Stimulated activated CD4-positive, alpha-beta T cell treated with anti-CD3 and anti-CD28 coated beads, Interleukin-1b, Interleukin-23, amount 100 ng/mL, for 48 hours (primary cell): ENCODE data around the gene SAG.
A peak's percentile ranks its signal among the peaks of the same experiment; 100 is the strongest.

Experiments used
- DNase-seq: peaks from one replicate; pipeline ENCODE4 v3.0.0-alpha.2; 2020

SAG gene

DNA sequence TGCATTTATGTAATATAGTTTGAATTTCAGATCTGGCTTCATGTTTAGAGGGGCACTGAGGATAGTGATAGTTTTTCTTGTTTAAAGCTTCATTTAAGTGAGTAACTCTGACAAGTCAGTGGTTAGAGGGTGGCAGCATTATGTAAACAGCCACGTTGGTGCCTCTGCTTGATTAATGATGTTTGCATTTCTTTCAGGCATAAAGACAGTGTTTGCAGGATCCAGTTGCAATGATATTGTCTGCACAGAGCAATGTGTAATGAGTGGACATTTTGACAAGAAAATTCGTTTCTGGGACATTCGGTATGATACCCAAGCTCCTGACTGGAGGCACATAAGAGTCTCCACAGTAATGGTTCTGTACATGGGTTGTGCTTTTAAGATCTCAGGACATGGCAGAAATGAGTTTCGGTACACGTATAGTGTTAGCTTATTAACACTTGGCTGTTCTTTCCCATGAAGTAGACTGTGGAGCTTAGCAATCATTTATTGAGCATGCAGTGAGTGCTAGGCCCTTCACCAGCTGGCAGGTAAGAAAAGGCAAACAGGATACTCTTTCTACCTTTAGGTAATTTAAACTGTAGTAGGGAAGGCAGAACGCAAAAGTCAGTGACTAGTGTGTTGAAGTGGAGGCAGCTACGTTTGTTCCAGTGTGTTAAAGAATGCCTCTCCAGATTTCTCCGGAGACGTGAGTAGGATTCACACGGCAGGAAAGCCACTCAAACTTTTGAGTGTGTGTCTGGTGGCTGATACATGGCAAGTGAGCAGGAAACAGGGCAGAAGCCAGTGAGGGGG, 17.4 kb upstream of the SAG start:
- no peak for DNase-seq

DNA sequence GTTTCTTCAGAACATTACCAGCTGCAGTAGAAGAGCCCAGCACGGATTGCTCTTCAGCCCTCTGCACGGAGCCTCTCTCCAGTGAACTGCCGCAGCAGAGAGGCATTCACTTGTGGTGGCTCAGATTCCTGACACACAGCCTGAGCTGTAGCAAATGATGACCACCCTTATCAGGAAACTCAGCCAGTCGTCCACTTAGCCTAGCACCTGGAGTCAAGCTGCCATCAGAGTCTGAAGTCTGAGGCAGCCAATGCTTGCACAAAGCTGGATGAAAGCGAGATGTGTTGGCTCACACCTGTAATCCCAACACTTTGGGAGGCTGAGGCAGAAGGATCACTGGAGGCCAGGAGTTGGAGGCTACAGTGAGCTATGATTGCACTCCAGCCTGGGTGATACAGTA, 11.7 kb upstream of the SAG start:
- no peak for DNase-seq

DNA sequence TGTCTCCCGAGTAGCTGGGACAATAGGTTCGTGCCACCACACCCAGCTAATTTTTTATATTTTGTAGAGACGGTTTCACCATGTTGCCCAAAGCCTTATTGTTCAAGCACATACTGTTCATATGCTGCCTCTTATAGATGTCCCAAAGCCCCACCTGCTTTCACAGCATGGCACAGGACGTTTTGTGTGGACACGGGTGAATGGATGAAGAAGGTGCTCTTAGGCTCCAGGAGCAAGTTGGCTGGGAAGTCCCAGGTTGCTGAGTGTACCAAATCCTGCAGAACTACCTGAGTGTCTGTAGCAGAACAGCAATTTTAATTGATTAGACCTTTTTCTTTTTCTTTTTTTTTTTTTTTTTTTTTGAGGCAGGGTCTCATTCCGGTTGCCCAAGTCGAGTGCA, 10.5 kb upstream of the SAG start:
- DNase-seq, result no peak

DNA sequence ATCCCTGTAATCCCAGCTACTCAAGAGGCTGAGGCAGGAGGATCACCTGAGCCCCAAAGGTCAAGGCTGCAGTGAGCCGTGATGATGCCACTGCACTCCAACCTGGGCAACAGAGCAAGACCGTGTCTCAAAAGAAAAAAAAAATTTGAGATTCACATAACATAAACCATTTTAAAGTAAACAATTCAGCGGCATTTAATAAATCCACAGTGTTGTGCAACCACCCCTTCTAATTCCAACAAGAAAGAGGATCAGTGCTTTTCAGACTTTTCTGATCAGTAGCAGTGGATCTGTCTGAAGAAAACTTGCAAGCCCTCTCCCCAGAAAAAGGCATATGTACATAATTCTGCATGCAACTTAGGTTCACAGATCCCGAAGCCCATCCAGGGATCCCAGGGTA, 7.2 kb upstream of the SAG start:
- DNase-seq, result no peak

DNA sequence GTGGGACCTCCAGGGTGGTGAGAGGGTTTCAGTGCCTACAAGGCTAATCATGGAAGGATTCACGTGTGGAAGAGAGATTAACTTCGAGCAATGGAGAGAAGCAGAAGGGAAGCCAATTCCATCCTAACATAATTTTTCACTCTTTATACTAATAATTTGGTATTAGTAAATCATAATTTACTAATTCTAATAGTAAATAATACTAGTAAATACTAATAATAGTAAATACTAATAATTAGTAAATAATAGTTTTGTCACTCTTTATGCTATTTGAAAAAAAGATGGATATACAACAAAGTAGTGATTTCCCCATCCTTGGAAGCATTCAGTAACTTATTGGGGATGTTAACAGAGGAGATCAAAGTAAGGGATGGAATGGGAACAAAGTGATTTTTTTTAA, 6.4 kb upstream of the SAG start:
- DNase-seq, result no peak

DNA sequence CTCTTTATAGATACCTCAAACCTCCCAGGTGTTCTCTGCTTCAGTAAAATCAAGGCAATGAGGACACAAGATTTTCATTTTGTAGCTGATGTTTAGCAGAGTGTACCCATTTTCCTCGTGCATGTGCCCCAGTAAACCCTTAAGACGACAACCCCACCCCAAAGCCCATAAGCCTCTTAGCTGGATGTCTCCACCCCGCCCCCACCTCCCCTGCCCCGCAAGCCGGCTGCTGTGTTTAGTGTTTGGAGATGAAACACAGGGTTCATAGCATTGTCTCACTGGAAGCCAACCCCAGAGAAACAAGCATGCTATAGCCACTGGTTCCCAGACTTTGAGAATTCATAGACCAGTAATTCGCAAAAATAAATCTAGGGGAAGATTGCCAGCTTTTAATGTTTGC, 5.8 kb upstream of the SAG start:
- DNase-seq, result no peak

DNA sequence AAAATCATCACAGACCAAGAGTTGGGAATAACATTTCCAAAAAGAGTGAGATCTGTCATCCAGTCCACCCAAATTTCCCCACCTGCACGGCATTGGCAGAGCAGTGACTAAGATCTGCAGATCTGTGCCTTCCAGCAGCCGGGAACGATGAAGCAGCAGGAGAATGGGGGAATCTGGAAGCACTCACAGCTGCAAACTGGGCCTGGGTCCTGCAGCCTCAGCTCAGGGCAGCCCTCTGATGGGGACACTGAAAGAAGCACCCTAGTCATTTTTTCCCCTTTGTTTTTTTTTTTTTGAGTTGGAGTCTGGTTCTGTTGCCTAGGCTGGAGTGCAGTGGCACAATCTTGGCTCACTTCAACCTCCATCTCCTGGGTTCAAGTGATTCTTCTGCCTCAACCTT, 4.4 kb upstream of the SAG start:
- no peak for DNase-seq

DNA sequence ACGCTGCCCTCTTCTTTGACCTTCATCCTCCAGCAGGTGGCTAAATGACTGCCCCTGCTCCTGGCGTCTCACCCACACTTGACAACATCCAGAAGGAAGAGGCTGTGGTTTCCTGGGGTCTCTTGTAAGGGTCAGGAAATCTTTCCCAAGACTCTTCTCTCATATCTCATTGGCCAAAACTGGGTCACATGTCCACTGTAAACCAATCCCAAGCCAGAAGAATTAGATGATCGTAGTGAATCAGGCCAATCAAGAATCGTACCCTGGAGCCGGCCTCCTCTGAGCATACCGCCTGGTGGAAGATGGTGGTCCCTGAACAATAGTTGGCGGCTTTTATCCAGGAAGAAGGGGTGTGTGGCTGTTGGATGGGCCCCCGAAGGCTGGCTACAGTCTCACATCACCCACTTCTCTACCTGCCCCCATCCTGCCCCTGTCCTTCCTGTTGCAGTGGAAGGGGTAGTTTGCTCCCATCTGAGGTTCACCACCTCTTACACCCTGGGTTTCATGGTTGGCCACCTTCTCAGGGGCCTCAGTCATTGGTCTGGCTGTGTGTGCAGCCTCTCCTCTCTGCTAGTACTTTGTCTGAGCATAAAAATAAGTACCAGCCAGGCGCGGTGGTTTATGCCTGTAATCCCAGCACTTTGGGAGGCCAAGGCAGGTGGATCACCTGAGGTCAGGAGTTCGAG, 3.8 kb downstream of the SAG start:
- no peak for DNase-seq

DNA sequence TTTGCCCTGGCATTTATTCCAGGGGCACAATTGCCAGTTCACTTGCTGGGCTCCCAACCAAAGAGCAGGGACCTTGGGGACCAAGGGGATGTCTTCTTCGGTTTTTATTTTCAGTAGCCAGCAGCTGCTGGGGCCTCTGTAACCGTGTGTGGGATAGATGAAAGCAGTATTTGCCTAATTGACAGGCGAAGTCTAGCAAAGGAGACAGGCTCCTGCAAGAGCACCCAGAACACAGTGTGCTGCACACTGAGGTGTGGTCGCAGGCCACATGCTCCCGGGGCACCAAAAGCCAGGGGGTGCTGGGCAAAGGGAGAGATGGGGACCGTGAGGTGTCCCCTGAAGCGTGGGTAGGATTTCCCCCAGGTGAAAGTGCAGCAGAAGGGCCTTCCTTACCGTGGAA, 5.3 kb downstream of the SAG start:
- DNase-seq, result no peak

DNA sequence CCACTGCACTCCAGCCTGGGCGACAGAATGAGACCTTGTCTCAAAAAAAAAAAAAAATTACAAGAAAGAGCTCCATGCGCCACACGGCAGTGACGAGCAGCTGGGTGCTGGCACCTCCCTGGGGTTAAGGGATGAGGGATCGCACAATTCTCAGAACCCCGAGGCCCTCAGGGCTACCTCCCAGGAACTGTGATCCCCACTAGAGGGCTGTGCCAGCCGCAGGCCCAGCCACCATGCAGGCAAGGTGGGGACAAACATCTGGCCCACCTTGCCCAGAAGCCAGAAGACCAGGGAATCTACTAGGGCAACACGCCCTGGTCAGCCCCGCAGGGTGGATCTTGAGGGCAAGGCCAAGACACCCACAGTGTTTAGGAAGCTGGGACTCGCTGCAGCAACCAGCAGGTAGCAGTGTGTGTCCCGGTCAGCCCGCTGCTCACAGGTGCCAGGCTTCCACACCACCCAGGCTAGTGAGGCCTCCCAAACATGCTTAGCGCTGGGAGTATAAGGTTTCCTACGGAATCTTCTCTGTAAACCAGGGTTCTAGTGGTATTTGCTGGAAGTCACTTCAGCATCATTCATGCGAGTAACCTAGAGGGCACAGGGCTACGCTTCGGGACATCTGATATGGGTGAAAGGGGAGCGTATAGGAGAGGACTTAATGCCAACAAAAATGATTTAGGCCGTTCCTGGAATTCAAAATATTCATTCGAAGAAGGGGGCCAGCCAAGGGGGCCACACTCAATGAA, 6.7 kb downstream of the SAG start:
- DNase-seq, result no peak

DNA sequence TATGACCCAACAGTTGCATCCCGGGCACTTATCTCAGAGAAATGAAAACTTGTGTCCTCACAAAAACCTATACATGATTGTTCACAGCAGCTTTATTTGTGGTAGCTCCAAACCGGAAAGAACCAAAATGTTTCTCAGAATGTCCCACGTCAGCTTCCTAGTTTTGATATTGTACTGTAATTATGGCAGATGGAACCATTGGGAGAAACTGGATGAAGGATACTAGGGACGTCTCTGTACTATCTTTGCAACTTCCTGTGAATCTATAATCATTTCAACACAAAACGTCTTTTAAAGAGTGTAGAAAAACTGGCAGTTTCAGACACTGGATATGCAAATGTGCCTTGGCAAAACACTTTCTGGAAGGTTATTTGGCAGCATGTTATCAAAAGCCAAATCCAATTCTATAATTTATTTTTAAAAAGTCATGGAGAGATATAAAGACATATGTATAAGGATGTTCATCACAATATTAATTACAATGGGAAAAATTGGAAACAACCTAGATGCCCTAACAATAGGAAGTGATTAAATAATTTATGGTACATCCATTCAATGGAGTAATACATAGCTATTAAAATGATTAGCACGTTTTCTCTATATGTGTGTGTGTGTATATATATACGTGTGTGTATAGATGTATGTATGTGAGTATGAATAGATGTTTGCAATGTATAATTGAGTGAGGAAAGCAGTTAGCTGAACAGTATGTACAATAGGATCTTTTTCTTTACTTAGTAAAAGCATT, 9.8 kb downstream of the SAG start:
- no peak for DNase-seq

DNA sequence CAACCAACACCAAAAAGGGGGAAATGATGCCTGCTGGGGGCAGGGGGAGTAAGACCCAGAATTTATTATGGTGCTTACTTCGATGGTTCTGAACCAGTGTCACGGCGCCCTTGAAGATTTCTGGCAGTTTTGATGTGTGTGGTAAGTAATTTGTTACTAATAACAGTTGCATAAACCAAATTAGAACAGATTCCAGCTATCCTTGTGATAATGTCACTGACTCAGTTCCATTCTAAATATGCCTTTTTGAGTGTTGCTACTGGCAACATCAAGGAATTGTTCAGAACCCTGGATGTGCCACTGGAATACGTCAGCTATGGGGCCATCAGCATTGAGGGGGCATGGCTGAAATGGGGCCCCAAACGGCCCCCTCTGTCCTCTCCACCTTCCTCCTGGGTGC, 11.6 kb downstream of the SAG start:
- DNase-seq, result no peak

DNA sequence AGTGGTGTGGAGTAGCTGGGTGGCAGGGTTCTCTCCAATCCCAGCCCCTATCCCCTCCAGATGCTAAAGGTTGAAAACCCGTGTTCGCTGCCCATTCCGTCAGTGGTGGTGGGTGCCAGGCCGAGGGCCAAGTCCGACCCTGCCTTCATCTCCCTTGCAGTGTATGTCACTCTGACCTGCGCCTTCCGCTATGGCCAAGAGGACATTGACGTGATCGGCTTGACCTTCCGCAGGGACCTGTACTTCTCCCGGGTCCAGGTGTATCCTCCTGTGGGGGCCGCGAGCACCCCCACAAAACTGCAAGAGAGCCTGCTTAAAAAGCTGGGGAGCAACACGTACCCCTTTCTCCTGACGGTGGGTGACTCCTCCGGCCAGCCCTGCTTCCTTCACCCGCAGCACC, 12.9 kb downstream of the SAG start:
- DNase-seq, result no peak

DNA sequence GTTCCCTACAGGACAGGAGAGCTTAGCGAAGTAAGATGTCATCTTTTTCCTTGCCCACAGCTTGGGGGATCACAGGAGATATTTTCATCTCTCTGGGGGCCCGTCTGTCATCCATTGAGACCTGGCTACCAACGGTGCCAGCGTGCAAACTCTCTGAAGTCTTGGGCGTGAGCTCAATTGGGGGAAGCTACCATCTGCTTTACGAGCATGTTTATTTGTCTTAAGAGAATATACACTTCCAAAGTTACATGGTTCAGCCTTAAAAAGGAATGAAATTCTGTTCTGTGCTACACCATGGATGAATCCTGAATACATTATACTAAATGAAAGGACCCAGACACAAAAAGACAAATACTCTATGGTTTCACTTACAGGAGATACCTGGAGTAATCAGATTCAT, 13.6 kb downstream of the SAG start:
- DNase-seq, result no peak

DNA sequence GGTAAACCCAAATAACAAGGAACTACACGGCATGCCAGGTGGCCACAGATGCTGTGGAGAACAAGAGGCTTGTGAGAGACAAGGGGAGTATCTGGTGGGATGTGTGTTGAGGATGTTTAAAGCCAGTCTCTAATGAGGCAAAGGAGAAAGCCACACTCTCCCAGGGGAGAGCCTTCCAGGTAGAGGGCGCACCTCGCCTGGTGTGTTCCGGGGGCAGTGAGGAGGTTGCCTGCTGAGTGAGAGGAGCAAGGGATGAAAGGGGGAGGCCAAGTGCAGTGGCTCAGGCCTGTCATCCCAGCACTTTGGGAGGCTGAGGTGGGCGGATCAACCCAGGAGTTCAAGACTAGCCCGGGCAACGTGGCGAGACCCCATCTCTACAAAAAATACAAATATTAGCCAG, 16.2 kb downstream of the SAG start:
- DNase-seq, result no peak

DNA sequence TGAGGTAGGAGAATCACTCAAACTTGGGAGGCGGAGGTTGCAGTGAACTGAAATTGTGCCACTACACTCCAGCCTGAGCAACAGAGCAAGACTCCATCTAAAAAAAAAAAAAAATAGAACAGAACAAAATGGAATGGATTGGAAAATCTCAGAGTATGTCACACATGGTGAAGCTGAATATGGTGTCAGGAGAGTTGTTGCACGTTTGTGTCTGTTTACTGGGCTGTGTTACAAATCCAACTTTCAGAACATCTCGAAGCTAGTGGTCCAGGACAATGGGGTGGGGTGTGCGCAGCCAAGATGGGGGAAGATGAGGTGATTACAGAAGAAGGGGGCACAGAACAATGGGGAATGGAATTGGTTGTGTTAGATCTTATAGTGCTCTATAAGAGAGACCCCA, 17.6 kb downstream of the SAG start:
- DNase-seq, result no peak

DNA sequence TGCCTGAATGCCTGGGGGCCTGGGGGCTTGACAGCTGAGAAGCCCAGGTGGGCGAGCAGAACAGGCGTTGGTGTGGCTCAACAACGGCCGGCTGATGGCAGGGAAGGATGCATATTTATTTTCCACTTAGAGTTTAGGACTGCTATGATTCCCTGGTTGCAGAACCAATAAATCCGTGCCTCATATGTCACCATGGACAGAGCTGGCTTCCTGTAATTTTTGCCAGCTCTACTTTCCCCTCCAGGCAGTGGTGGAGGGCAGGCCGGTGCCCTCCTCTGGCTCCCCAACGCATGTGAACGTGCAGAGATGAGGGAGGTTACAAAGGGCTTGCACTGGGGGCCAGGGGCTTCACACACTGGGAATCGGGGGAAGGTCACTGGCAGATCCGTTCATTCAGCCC, 18.2 kb downstream of the SAG start:
- DNase-seq, result no peak

DNA sequence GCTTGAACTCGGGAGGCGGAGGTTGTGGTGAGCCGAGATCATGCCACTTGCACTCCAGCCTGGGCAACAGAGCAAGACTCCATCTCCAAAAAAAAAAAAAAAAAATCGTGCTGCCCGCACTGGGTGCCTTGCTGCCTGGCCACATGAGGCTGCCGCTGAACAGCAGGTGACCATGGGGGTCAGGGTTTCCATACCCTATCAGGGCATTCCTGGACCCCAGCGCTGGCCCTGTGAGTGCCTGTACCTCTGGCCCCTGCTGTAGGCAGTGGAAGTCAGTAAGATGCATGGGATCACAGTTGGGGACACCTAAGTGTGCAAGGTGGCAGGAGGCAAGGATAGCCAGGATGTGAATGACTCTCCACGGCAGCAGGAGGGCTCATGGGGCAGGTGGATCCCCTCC, 18.9 kb downstream of the SAG start:
- DNase-seq, result no peak

DNA sequence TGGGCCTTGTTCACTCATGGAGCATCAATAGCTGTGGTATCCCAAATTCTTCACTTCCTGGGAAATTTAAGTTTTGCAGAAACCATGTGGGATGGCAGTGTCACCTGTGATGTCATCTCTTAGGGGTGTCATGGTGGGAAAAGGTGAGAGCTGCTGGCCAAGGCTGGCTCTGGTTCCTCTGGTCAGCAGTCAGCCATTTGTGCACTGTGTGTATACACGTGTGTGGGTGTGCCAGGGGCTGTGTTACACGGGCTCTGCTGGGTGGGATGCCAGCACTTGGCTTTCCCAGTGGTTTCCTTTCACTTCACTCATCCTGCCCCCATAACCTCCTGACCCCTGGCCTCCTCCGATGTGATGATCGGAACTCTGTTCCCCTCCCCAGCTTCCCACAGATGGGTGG, 21.3 kb downstream of the SAG start:
- DNase-seq, result no peak

DNA sequence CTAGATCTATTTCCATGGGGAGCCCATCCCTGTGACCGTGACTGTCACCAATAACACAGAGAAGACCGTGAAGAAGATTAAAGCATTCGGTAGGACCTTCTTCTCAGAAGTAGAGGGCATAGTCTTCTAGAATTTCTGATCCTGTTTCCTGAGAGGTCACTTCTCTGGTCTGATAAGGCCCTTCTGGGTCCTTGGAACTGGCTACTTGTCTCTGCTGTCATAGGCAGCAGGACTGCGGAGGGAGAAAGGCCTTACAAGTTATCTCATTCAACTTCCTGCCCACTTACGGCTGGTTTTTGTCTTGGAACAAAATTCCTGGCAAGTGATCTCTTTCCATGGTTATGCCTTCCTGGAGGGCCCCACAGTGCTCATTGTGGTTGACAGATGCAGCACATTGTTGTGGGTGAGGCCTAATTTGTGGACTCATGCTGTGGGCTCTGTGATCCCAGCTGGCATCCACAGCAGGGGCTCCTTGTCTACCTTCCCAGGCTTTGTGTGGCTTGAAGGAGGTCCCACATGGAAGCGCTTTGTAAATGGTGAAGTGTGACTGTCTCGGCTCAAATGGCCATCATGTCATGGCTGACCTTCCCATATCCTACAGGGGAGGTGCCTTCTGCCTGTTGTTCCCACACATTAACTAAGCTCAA, 22.0 kb downstream of the SAG start:
- no peak for DNase-seq

DNA sequence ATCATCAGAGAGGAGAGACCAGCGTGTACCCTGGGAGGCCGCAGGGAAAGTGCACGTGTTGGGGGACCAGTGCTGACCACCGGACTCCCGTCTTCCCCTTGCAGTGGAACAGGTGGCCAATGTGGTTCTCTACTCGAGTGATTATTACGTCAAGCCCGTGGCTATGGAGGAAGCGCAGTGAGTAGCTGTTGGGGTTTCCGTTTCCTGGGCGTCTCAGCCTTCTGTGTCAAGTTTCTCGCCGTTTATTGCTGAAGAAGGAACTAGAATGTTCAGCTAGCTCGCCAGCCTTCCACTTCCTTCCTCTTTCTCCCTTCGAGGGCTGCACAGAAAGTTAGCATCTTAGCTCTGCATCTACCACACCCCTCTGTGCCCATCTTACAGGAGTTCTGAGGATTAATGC, 23.9 kb downstream of the SAG start:
- peak; percentile 57 for DNase-seq

DNA sequence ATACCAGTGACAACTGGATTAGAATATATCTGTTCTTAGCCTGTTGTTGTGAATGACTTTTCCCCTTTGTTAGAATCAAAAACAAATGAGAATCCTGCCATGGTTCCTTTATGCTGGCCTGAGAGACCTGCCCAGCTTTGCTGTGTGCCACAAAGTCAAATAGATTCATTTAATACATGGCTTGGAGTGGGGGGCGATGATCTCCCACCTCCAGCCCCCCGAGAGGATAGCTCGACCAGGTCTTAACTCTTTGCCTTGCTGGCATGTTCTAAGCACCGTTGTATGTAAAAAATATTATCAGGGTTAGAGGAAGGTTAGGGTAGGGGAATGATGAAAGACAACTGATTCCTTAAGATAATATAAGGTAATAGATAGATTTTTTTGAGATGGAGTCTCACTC, 24.5 kb downstream of the SAG start:
- no peak for DNase-seq

DNA sequence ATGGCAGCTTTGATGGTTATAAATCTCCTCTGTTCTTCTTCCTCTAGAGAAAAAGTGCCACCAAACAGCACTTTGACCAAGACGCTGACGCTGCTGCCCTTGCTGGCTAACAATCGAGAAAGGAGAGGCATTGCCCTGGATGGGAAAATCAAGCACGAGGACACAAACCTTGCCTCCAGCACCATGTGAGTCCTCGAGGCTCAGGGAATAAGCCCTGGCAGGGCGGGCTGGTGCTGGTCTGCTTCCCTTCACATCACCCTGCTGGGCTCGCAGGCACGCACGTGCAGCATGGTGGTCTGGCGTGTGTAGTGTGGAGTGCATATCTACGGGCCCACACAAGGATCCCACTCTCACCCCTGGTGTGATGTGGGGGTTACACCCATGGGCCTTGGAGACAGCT, 27.3 kb downstream of the SAG start:
- no peak for DNase-seq
